Neural cell (in vitro differentiated cells): ENCODE measurements around the gene LIPC. TPM values are rescaled to one million over a fixed set of nuclear protein-coding genes. Genes with fewer than 3 reads are reported as not detected.

Experiments used
- H2AFZ ChIP-seq: fragments of 200-600, 300-800 bp; sonication (generic), shearing (Covaris generic); 2 replicates; pipeline ENCODE4 v1.6.0; 2014; ENCODE audit warnings: low read depth, mild to moderate bottlenecking, antibody characterized with exemption, low read length, moderate library complexity
- H3F3A ChIP-seq: fragments of 200-600 bp; shearing (Covaris generic); 2 replicates; pipeline ENCODE4 v1.6.1; 2016; ENCODE audit warnings: mild to moderate bottlenecking, moderate library complexity, mixed read lengths, antibody characterized with exemption, low read length; ENCODE audit not compliant: insufficient read depth, poor library complexity, severe bottlenecking
- H3K27ac ChIP-seq: fragments of 200-600, 300-800 bp; sonication (generic), shearing (Covaris generic); 2 replicates; pipeline ENCODE4 v1.5.1; 2014; ENCODE audit warnings: mild to moderate bottlenecking, low read length, moderate library complexity
- H3K27me3 ChIP-seq: fragments of 300-800, 200-600 bp; sonication (generic), shearing (Covaris generic); 2 replicates; pipeline ENCODE4 v1.6.0; 2014; ENCODE audit warnings: mild to moderate bottlenecking, low read depth, low read length, moderate library complexity; ENCODE audit not compliant: insufficient read depth
- H3K36me3 ChIP-seq: fragments of 300-800, 200-600 bp; sonication (generic), shearing (Covaris generic); 2 replicates; pipeline ENCODE4 v1.5.1; 2014; ENCODE audit warnings: mild to moderate bottlenecking, antibody characterized with exemption, low read length, moderate library complexity; ENCODE audit not compliant: insufficient read depth
- H3K4me2 ChIP-seq: fragments of 300-800, 200-600 bp; sonication (generic), shearing (Covaris generic); 2 replicates; pipeline ENCODE4 v1.6.0; 2014; ENCODE audit warnings: mild to moderate bottlenecking, low read length
- H3K4me3 ChIP-seq: fragments of 300-800, 200-600 bp; sonication (generic), shearing (Covaris generic); 2 replicates; pipeline ENCODE4 v1.5.1; 2014; ENCODE audit warnings: mild to moderate bottlenecking, low read length, moderate library complexity
- H3K79me2 ChIP-seq: fragments of 200-600 bp; shearing (Covaris generic); replicated peaks from 2 replicates; pipeline ENCODE4 v1.6.0; 2014; ENCODE audit warnings: mild to moderate bottlenecking, low read length, moderate library complexity; ENCODE audit not compliant: insufficient read depth
- H3K9ac ChIP-seq: fragments of 300-800, 200-600 bp; sonication (generic), shearing (Covaris generic); 2 replicates; pipeline ENCODE4 v1.6.1; 2016; ENCODE audit warnings: mild to moderate bottlenecking, low read length, mixed read lengths
- H3K9me2 ChIP-seq: fragments of 200-600 bp; shearing (Covaris generic); 2 replicates; pipeline ENCODE4 v1.6.1; 2016; ENCODE audit warnings: mild to moderate bottlenecking, low read length, mixed read lengths; ENCODE audit not compliant: insufficient read depth
- H3K9me3 ChIP-seq: fragments of 200-600, 300-800 bp; sonication (generic), shearing (Covaris generic); 2 replicates; pipeline ENCODE4 v1.6.1; 2016; ENCODE audit warnings: mild to moderate bottlenecking, mixed run types, low read length, moderate library complexity, mixed read lengths
- H4K20me1 ChIP-seq: fragments of 200-600 bp; shearing (Covaris generic); 2 replicates; pipeline ENCODE4 v1.6.1; 2016; ENCODE audit warnings: mild to moderate bottlenecking, mixed run types; ENCODE audit not compliant: insufficient read depth
- EP300 ChIP-seq: fragments of 450-650 bp; conservative IDR thresholded peaks from 2 replicates; pipeline ENCODE4 v1.6.1; 2014; ENCODE audit warnings: antibody characterized with exemption, mild to moderate bottlenecking, moderate library complexity; ENCODE audit not compliant: poor library complexity, severe bottlenecking
- EZH2 ChIP-seq: fragments of 200-600, 300-800 bp; shearing (Covaris generic), sonication (generic); IDR thresholded peaks from 2 replicates; pipeline ENCODE4 v1.6.1; 2014; ENCODE audit warnings: antibody characterized with exemption, low read length, borderline replicate concordance, mild to moderate bottlenecking; ENCODE audit not compliant: insufficient read depth, poor library complexity, severe bottlenecking
- MXI1 ChIP-seq: fragments of 450-650 bp; conservative IDR thresholded peaks from 2 replicates; pipeline ENCODE4 v1.6.1; 2014; ENCODE audit warnings: antibody characterized with exemption, mild to moderate bottlenecking; ENCODE audit not compliant: poor library complexity, severe bottlenecking
- POLR2AphosphoS5 ChIP-seq: IDR thresholded peaks from 2 replicates; pipeline ENCODE4 v1.6.1; 2012
- SMC3 ChIP-seq: fragments of 450-650 bp; conservative IDR thresholded peaks from 2 replicates; pipeline ENCODE4 v1.6.1; 2014; ENCODE audit warnings: antibody characterized with exemption, mild to moderate bottlenecking, moderate library complexity; ENCODE audit not compliant: poor library complexity
- TAF1 ChIP-seq: IDR thresholded peaks from 2 replicates; pipeline ENCODE4 v1.6.1; 2012; ENCODE audit warnings: low read depth
- polyA plus RNA-seq: library from polyadenylated mRNA; depleted of rRNA; stranded (reverse); fragments of >200 nt; gene quantifications from 2 replicates; pipeline ENCODE4 v1.2.3, GENCODE V29; 2014
- TF ChIP-seq, protein P1 (sequence below): IDR thresholded peaks from 2 replicates; pipeline ENCODE4 v1.6.1; 2012; ENCODE audit warnings: borderline replicate concordance
- TF ChIP-seq, protein P2 (sequence below): fragments of 450-650 bp; IDR thresholded peaks from 2 replicates; pipeline ENCODE4 v1.5.1; 2014; ENCODE audit warnings: antibody characterized with exemption, mild to moderate bottlenecking, moderate library complexity; ENCODE audit not compliant: poor library complexity, severe bottlenecking

Gene LIPC
- polyA plus RNA-seq, 1 donor from 2014 or later = not detected

GRCh38 chr15:58401991-58402649, 29.7 kb upstream of the LIPC start:
- Histone ChIP-seq H3F3A (no peaks in the 10 kb centered on the region), H3K4me2 (no peak overlapping the region), H3K4me3 (no peak overlapping the region), H2AFZ (no peak overlapping the region), H4K20me1 (no peaks in the 10 kb centered on the region), H3K9ac (no peak overlapping the region), H3K9me2 (no peaks in the 10 kb centered on the region), H3K27ac (no peak overlapping the region), H3K36me3 (no peaks in the 10 kb centered on the region), H3K79me2 (no peaks in the 10 kb centered on the region), H3K9me3 (no peaks in the 10 kb centered on the region), H3K27me3 (no peaks in the 10 kb centered on the region)
- TF ChIP-seq, protein P1, sequence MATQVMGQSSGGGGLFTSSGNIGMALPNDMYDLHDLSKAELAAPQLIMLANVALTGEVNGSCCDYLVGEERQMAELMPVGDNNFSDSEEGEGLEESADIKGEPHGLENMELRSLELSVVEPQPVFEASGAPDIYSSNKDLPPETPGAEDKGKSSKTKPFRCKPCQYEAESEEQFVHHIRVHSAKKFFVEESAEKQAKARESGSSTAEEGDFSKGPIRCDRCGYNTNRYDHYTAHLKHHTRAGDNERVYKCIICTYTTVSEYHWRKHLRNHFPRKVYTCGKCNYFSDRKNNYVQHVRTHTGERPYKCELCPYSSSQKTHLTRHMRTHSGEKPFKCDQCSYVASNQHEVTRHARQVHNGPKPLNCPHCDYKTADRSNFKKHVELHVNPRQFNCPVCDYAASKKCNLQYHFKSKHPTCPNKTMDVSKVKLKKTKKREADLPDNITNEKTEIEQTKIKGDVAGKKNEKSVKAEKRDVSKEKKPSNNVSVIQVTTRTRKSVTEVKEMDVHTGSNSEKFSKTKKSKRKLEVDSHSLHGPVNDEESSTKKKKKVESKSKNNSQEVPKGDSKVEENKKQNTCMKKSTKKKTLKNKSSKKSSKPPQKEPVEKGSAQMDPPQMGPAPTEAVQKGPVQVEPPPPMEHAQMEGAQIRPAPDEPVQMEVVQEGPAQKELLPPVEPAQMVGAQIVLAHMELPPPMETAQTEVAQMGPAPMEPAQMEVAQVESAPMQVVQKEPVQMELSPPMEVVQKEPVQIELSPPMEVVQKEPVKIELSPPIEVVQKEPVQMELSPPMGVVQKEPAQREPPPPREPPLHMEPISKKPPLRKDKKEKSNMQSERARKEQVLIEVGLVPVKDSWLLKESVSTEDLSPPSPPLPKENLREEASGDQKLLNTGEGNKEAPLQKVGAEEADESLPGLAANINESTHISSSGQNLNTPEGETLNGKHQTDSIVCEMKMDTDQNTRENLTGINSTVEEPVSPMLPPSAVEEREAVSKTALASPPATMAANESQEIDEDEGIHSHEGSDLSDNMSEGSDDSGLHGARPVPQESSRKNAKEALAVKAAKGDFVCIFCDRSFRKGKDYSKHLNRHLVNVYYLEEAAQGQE = no peak
- TF ChIP-seq SMC3 = no peak
- no peak for TF ChIP-seq POLR2AphosphoS5
- TF ChIP-seq, protein P2, sequence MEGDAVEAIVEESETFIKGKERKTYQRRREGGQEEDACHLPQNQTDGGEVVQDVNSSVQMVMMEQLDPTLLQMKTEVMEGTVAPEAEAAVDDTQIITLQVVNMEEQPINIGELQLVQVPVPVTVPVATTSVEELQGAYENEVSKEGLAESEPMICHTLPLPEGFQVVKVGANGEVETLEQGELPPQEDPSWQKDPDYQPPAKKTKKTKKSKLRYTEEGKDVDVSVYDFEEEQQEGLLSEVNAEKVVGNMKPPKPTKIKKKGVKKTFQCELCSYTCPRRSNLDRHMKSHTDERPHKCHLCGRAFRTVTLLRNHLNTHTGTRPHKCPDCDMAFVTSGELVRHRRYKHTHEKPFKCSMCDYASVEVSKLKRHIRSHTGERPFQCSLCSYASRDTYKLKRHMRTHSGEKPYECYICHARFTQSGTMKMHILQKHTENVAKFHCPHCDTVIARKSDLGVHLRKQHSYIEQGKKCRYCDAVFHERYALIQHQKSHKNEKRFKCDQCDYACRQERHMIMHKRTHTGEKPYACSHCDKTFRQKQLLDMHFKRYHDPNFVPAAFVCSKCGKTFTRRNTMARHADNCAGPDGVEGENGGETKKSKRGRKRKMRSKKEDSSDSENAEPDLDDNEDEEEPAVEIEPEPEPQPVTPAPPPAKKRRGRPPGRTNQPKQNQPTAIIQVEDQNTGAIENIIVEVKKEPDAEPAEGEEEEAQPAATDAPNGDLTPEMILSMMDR = no peak
- TF ChIP-seq EP300 = no peak
- no peak for TF ChIP-seq EZH2
- no peak for TF ChIP-seq MXI1

DNA sequence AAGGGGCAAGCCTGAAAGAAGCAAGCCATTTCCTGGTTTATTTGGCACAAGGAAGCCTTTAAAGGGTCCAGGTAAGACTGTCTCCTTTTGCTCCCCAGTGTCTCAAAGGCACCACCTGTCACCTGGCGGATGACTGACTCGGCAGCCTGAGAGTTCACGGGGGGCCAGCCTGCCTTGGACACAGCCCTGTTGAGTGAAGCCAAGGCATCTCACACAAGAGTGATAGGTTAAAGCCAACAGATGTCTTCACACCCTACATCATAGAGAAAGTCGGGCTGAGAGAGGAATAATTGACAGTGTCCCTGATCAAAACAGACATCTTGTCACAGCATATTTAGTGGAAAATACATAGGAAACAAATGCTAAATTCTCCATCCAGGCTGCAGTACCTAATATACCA, 28.2 kb upstream of the LIPC start:
- no peak for TF ChIP-seq MXI1
- TF ChIP-seq, protein P2 = no peak
- no peak for TF ChIP-seq SMC3
- TF ChIP-seq EP300 = no peak
- no peak for TF ChIP-seq TAF1
- Histone ChIP-seq H3K4me3 (no peak overlapping the region), H3K9ac (no peak overlapping the region), H3K4me2 (no peak overlapping the region), H2AFZ (no peak overlapping the region), H4K20me1 (no peaks in the 10 kb centered on the region), H3K9me3 (no peaks in the 10 kb centered on the region), H3K27ac (no peak overlapping the region), H3K36me3 (no peaks in the 10 kb centered on the region), H3K79me2 (no peaks in the 10 kb centered on the region), H3K27me3 (no peaks in the 10 kb centered on the region), H3K9me2 (no peaks in the 10 kb centered on the region), H3F3A (no peaks in the 10 kb centered on the region)
